Skeletal muscle satellite cell (primary cell): ENCODE measurements around the gene DHRSX.
"Not testable (repeated sequence)": the region's sequence is repeated elsewhere in the genome, so short reads cannot be mapped to it uniquely, and the experiment has no call there.

Source experiments
- H3K27me3 ChIP-seq: 2 replicates; pipeline ENCODE4 v1.7.0; 2013; ENCODE audit warnings: low read length; ENCODE audit not compliant: control insufficient read depth, insufficient read depth
- H3K36me3 ChIP-seq: 2 replicates; pipeline ENCODE4 v1.7.0; 2013; ENCODE audit warnings: mild to moderate bottlenecking, control low read depth, low read length; ENCODE audit not compliant: insufficient read depth
- H3K4me1 ChIP-seq: 2 replicates; pipeline ENCODE4 v1.7.0; 2013; ENCODE audit warnings: low read length; ENCODE audit not compliant: control insufficient read depth, insufficient read depth
- H3K4me2 ChIP-seq: 2 replicates; pipeline ENCODE4 v1.7.0; 2013; ENCODE audit warnings: mild to moderate bottlenecking, low read length
- H3K4me3 ChIP-seq: 2 replicates; pipeline ENCODE4 v1.7.0; 2013; ENCODE audit warnings: low read length
- H3K9ac ChIP-seq: 2 replicates; pipeline ENCODE4 v1.7.0; 2013; ENCODE audit warnings: mild to moderate bottlenecking, low read depth, low read length, moderate library complexity
- H3K9me3 ChIP-seq: replicated peaks from 2 replicates; pipeline ENCODE4 v1.7.0; 2013; ENCODE audit warnings: mild to moderate bottlenecking, control low read depth, low read length

Gene DHRSX

DNA sequence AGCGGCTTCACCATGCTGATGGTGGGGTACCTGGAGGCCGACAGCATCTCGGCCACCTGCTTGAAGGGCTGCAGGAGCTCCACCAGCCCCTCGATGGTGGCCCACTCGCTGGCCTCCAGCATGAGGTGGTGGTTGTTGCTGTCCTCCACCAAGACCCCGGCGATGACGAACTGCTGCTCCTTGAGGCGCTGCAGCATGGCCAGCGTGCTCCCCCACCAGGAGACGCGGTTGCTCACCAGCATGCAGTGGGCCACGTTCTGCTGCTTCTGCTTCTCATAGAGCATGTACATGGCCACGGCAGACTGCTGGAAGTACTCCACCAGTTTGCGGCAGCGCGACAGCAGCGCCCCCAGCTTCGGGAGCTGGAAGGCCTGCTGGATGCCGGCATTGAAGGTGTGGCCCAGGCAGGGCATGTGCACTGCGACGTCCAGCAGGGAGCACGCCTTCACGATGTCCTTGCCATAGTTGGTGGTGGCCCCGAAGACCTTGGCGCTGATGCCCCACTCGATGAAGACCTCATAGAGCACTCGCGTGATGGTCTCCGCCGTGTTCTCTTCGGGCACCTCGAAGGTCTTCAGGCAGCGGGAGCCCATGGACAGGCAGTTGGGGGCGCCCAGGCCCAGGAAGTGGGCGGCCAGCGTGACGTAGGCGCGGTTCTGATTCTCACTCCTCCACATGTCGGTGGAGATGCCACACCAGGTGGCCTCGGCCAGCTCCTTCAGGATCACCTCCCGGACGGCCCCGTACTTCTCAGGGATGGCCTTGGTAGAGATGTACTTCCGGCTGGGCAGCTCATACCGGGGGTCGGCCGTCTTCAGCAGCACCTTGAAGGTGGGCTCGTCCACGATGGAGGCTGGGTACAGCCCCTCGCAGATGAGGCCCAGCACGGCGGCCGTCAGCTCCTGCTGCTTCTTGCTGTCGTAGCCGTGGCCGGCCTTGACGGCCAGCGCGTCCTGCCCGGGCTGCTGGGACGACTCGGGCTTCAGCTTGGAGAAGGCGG, 11.0 kb downstream of the DHRSX start:
- Histone ChIP-seq H3K9ac (no peak overlapping the region), H3K9me3 (no peaks in the 10 kb centered on the region), H3K4me1 (peaks cover 14% of the 10 kb centered on the region), H3K36me3 (peaks cover 44% of the 10 kb centered on the region), H3K27me3 (no peaks in the 10 kb centered on the region), H3K4me2 (no peak overlapping the region), H3K4me3 (no peak overlapping the region)

DNA sequence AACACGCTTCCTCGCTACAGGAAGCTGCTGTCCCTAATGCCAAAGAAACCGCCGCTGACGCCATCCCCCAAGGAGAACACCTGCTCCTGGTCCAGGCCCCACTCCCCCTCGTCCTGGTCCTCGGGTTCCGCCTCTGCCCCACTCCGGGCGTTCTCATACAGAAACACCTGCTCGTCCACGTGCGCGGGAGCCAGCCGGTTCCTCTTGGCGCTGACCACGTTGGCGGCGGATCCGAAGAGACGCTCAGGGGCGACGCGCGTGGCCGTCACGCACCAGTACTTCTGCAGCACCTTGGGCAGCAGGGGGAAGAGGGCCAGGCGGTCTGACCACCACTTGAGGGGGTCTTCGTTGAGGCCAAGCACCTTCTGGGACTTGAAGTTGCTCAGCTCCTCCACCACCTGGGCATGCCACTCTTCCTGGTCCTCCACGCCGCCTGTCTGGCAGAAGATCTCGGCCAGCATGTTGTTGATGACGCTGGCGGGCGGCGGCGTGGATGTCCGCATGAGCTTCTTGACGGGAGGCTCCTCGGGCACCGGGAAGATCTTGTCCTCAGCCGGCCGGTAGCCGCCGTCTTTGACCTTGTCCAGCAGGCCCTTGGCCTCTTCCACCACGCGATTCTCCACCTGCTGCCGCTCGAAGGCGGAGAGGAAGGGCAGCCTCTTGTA, 12.0 kb downstream of the DHRSX start:
- no peaks in the 10 kb centered on the region for H3K9me3 ChIP-seq
- no peak overlapping the region for H3K4me2 ChIP-seq
- no peaks in the 10 kb centered on the region for H3K27me3 ChIP-seq
- H3K4me3 ChIP-seq: no peak overlapping the region
- peaks cover 47% of the 10 kb centered on the region for H3K36me3 ChIP-seq
- H3K9ac ChIP-seq: no peak overlapping the region
- peaks cover 20% of the 10 kb centered on the region for H3K4me1 ChIP-seq

DNA sequence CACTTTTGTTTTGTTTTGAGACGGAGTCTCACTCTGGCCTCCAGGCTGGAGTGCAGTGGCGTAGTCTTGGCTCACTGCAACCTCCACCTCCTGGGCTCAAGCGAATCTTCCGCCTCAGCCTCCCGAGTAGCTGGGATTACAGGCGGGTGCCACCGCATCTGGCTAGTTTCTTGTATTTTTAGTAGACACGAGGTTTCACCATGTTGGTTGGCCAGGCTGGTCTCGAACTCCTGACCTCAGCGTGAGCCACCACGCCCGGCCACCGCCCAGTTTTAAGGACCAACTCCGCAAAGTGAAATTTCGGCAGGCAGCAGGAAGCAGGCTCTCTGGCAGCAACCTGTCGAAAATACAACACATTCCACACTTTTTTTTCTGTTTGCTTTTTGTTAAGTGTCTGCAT, 13.4 kb downstream of the DHRSX start:
- Histone ChIP-seq H3K9me3 (no peaks in the 10 kb centered on the region), H3K9ac (no peak overlapping the region), H3K4me3 (no peak overlapping the region), H3K27me3 (no peaks in the 10 kb centered on the region), H3K4me2 (no peak overlapping the region), H3K36me3 (peaks cover 47% of the 10 kb centered on the region), H3K4me1 (peaks cover 20% of the 10 kb centered on the region)

DNA sequence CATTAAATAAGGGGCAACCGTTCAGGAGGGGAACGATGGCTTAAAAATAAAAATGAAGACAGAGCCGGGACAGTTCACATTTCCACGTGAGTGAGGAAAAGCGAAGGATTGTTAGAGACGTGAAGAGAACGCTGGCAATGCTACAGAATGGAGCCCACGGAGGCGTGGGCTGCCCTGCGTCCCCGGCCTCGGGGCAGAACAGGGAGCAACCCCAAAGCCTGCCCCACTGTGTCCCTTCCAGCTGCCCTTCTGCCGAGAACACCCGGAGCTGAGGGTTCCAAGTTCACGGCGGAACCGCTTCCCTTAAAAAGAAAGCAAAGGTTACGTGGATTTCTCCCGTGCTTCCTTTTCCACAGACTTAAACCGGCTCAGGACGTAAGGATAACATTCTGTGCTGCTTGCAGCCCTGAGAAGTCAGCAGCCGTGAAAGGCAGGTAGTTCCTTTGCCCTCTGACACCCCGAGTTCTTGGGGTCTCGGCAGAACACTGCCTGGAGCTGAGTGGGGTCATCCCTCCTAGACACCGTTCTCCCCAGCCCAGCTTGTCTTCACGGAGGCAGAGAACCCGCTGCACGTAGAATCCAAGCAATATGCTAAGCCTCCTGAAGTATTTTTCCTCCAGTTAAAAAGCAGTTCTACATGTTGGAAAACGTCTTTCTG, 14.2 kb downstream of the DHRSX start:
- no peaks in the 10 kb centered on the region for H3K27me3 ChIP-seq
- peaks cover 20% of the 10 kb centered on the region for H3K4me1 ChIP-seq
- no peaks in the 10 kb centered on the region for H3K9me3 ChIP-seq
- no peak overlapping the region for H3K4me3 ChIP-seq
- peaks cover 47% of the 10 kb centered on the region for H3K36me3 ChIP-seq
- H3K4me2 ChIP-seq: no peak overlapping the region
- peak overlapping the region; percentile 0 for H3K9ac ChIP-seq

DNA sequence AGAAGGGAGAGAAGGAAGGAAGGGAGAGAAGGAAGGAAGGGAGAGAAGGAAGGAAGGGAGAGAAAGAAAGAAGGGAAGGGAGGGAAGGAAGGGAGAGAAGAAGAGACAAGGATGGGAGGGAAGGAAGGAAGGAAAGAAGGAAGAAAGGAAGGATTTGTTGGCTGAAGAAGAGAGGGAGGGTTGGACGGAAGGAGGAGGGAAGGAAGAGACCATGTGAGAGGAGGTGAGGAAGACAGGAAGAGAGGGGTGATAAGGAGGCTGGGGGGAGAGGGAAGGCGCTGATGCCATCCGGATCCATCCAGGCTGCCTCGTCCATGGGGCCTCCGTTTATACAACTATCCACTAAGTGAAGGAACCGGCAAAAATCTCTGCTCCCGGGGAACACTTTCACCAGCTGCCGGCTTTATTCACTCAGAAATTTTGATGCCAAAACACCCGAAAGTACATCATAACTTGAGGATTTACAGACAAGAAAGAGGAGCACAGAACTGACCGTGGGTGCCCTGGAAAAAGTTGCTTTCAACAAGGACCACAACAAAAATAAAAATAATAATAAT, 14.9 kb downstream of the DHRSX start:
- H3K4me1 ChIP-seq: peaks cover 20% of the 10 kb centered on the region
- H3K27me3 ChIP-seq: no peaks in the 10 kb centered on the region
- no peaks in the 10 kb centered on the region for H3K9me3 ChIP-seq
- H3K9ac ChIP-seq: peak overlapping the region; percentile 0
- no peak overlapping the region for H3K4me3 ChIP-seq
- H3K36me3 ChIP-seq: peaks cover 47% of the 10 kb centered on the region
- peak overlapping the region; percentile 50 for H3K4me2 ChIP-seq

DNA sequence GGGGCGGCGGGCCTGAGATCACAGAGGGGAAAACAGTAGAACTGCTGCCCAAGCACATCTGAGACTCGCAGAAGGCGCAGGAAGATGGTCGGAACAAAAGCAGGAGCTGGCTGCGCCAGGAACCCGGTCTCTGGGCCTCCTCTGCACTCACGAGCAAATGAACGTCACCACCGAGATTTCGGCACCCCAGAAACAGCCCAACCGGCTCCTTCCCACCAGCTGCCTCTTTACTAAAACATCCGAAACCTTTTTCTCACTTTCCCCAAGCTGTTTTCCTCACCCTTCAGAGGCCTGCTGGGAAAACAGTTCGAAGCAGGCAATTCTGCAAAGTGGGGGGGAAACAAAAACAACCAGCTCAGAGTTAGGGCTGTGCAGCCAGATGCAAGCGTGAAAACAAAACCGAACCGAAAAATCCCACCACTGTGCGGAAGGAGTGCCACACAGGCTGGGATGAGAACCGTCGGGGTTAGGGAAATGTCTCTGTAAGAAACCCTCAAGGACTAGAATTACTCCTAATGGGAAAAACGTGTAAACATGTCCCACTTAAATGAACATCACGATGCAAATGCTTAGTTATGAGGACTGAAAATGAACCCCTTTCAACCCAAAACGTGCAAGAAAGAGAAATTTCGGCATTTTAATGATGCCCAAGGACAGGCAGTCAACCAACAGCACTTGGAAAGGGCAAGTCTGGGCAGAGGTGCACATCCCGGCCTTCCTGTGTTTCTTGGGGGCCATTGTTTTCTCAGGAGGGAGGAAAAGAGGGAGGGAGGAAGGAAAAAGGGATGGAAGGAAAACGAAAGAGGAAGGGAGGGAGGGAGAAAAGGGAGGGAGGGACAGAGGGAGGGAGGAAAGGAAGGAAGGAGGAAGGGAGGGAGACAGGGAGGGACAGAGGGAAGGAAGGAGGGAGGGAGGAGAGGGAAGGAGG, 15.8 kb downstream of the DHRSX start:
- Histone ChIP-seq H3K9me3 (no peaks in the 10 kb centered on the region), H3K4me2 (peak overlapping the region; percentile 79), H3K4me3 (peak overlapping the region; percentile 61), H3K27me3 (no peaks in the 10 kb centered on the region), H3K4me1 (peaks cover 20% of the 10 kb centered on the region), H3K9ac (peak overlapping the region; percentile 73), H3K36me3 (peaks cover 42% of the 10 kb centered on the region)

DNA sequence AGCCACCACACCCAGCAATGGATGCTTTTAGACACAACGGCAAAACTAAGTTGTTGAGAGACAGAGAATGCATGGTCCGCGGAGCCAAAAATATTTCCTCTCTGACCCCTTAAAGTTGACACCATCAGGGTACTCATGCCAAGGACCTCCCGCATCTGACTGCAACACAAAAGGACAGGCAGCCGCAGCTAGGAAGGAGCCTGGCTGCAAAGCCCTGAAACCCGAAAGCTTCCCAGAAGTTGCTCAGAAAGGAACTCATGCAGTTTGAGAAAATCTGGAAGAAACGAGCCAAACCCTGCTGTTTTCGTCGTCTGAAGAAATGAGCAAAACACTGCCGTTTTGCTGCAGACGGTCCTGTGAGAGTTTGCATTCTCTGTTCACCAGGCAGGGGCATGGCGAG, 16.5 kb downstream of the DHRSX start:
- Histone ChIP-seq H3K9me3 (no peaks in the 10 kb centered on the region), H3K4me1 (peaks cover 20% of the 10 kb centered on the region), H3K4me2 (peak overlapping the region; percentile 79), H3K27me3 (no peaks in the 10 kb centered on the region), H3K9ac (peak overlapping the region; percentile 73), H3K36me3 (peaks cover 41% of the 10 kb centered on the region), H3K4me3 (peak overlapping the region; percentile 61)

DNA sequence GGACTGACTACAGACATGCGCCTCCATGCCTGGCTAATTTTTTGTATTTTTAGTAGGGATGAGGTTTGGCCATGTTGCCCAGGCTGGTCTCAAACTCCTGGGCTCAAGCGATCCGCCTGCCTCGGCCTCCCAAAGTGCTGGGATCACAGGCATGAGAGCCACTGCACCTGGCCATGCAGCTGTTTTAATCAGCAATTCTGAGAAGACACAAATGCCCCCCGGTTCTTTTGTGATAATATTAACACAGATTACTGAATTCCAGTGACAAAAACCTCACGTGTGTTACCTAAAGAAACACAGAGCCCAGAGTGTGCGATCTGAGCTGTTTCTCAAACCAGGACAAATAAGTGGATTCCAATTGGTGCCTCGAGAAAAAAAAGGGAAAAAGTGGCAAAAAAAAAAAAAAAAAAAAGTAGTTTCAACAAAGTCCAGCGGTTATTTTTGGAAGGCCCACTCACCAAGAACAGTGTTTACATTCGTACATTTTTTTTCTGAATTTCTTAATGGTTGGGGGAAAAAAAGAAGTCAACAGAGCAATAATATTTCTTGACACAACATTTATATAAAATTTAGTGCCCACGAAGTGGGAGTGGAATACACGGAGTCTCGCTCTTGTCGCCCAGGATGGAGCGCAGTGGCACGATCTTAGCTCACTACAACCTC, 17.2 kb downstream of the DHRSX start:
- H3K9ac ChIP-seq: no peak overlapping the region
- H3K27me3 ChIP-seq: no peaks in the 10 kb centered on the region
- H3K4me3 ChIP-seq: no peak overlapping the region
- H3K9me3 ChIP-seq: no peaks in the 10 kb centered on the region
- peaks cover 34% of the 10 kb centered on the region for H3K36me3 ChIP-seq
- no peak overlapping the region for H3K4me2 ChIP-seq
- peaks cover 20% of the 10 kb centered on the region for H3K4me1 ChIP-seq

DNA sequence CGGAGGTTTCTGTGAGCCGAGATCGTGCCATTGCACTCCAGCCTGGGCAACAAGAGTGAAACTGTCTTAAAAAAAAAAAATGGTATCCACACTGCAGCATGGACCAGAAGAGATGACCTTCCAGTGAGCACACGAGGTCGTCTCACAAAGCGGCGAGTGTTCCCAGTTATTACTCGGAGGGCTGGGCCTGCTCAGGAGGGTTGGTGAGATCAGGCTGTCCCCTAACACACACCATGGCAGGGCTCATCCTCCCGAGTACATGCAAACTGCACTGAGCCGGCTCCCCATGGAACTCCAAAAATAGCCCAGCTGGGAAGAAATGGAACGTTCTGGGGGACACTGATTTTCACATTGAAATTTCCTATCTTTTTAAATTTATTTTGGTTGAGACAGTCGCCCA, 19.2 kb downstream of the DHRSX start:
- H3K4me1 ChIP-seq: peaks cover 20% of the 10 kb centered on the region
- not testable (repeated sequence) for H3K4me2 ChIP-seq, H3K9me3 ChIP-seq, H3K27me3 ChIP-seq, H3K9ac ChIP-seq, H3K4me3 ChIP-seq
- H3K36me3 ChIP-seq: peaks cover 14% of the 10 kb centered on the region

DNA sequence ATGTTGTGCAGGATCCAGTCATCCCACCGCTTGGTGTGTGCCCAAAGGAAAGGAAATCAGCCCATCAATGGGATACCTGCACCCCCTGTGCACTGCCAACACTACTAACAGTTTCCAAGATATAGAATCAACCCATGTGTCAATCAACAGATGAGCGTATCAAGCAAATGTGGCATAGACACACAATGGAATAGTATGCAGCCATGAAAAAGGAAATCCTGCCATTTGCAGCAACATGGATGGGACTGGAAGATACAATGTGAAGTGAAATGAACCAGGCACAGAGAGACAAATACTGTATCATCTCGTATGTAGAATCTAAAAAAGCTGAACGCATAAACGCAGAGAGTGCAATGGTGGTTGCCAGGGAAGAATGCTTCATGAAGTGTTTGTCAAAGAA, 20.8 kb downstream of the DHRSX start:
- H3K4me2 ChIP-seq, H3K9me3 ChIP-seq, H3K4me3 ChIP-seq, H3K9ac ChIP-seq, H3K4me1 ChIP-seq, H3K27me3 ChIP-seq: not testable (repeated sequence)
- H3K36me3 ChIP-seq: peaks cover 11% of the 10 kb centered on the region
